T-helper 1 cell treated with Interleukin-12 subunit alpha and Interleukin-12 subunit beta and Interleukin-4 antibody, amounts not matched to agents 30 μg/mL and 1 μg/mL, for 36 hours (primary cell): ENCODE results near the gene C1orf210.

Source experiments
- H3K27ac Mint-ChIP-seq: one replicate; pipeline ENCODE4 v1.8.0; 2021; ENCODE audit warnings: mild to moderate bottlenecking, mixed read lengths
- H3K27me3 Mint-ChIP-seq: one replicate; pipeline ENCODE4 v1.8.0; 2021; ENCODE audit warnings: low read depth, mixed read lengths
- H3K36me3 Mint-ChIP-seq: one replicate; pipeline ENCODE4 v1.8.0; 2021; ENCODE audit warnings: low read depth, mixed read lengths
- H3K4me1 Mint-ChIP-seq: one replicate; pipeline ENCODE4 v1.8.0; 2021; ENCODE audit warnings: low read depth, mixed read lengths
- H3K4me3 Mint-ChIP-seq: one replicate; pipeline ENCODE4 v1.8.0; 2021; ENCODE audit warnings: mild to moderate bottlenecking, moderate library complexity, mixed read lengths
- H3K9me3 Mint-ChIP-seq: one replicate; pipeline ENCODE4 v1.8.0; 2021; ENCODE audit warnings: mixed read lengths

The C1orf210 gene

DNA sequence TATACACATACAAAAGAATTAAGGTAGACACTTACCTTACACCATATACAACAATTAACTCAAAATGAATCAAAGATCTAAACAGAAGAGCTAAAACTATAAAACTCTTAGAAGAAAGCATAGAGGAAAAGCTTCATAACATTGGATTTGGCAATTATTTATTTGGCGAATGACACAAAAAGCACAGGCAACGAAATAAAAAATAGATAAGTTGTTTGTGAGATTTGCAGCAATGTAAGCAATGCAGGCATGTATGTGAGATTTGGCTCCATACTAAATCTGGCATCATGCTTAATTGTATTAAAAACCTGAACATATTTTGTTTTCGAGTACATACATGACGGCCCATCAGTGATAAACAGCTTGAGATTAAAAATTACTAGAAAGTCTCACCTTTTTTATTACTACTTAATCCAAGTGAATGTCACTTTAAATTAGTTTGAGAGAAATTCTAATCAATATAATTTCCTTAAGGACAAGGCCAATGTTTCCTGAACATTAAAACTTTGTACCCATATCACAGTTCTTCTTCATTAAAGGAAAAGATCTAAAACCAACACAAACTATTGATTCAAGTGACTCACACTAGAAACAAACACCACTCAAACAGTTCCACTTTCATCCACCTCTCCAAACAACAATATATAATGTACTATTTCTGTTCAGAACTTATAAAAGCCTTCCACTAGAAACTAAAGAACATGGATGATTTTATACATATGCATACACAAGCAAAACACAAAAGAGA is 38.7 kb downstream of the C1orf210 start:
- H3K4me1 Mint-ChIP-seq, result no peaks in the 10 kb centered on the region
- no peaks in the 10 kb centered on the region for H3K36me3 Mint-ChIP-seq
- H3K4me3 Mint-ChIP-seq, result no peak overlapping the region
- H3K27me3 Mint-ChIP-seq, result peaks cover 29% of the 10 kb centered on the region
- no peak overlapping the region for H3K27ac Mint-ChIP-seq
- peaks cover 9% of the 10 kb centered on the region for H3K9me3 Mint-ChIP-seq

DNA sequence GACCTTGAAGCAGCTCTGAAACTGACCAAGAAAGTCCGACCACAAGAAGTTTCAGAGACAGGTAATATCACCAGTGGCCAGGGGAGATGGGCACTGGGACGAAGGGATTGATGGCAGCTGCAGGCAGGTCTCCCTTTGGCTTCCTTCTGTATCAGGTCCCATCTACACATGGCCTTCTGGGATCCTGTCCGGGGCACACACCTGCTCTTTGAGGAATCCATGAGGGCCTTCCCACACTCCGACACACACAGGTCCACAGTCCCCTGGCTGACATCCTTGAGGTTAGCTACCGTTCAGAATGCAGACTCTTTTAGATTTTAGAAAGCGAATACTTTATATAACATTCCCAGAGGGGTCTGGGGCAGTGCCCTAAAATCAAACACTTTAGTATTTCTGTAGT is 42.1 kb downstream of the C1orf210 start:
- no peaks in the 10 kb centered on the region for H3K36me3 Mint-ChIP-seq
- no peak overlapping the region for H3K27ac Mint-ChIP-seq
- peaks cover 10% of the 10 kb centered on the region for H3K4me1 Mint-ChIP-seq
- H3K4me3 Mint-ChIP-seq, result no peak overlapping the region
- H3K9me3 Mint-ChIP-seq, result peaks cover 14% of the 10 kb centered on the region
- peaks cover 14% of the 10 kb centered on the region for H3K27me3 Mint-ChIP-seq

DNA sequence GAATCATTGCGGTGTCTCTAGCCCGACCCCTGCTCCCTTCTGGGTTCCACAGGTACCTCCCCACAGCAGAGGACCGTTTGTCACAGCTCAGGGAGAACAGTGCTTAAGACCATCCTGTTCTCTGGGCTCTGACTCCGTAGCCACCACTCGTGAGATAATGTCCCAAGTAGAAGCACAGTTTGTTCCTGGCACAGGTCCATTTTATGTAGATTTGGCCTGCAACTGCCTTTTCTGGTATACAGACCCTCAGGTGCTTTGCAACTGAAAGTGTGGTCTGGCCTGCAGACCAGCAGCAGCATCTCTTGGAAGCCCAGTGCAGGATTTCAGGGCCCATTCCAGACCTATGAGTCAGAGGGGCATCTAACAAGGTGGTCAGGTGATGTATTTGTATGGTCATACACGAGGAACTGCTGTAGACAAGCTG is 44.0 kb downstream of the C1orf210 start:
- H3K4me3 Mint-ChIP-seq, result no peak overlapping the region

DNA sequence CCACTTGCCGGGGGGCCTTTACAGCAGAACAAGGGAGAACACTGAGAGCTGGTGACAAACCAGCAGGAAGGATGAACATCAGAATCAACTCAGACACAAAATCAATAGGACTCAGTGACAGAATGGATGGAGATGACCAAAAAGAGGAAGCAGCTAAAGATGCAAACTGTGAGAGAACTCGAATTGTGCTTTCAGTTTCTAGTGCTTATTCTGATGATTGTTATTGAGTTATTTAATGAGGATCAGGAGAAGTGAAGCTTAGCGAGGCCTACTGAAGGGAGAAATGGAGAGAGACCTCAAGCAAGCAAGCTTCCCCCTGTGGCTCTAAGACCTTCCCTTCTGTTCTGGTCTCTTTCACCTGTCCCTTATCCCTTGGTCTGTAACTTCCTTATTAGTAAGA is 45.9 kb downstream of the C1orf210 start:
- Mint-ChIP-seq H3K36me3 (no peaks in the 10 kb centered on the region), H3K27ac (no peak overlapping the region), H3K4me3 (no peak overlapping the region), H3K27me3 (no peaks in the 10 kb centered on the region), H3K9me3 (peaks cover 5% of the 10 kb centered on the region), H3K4me1 (peaks cover 12% of the 10 kb centered on the region)

More for the DNA sequence above, 44.0 kb downstream of the C1orf210 start:
- H3K27me3 Mint-ChIP-seq, result peaks cover 10% of the 10 kb centered on the region
- peaks cover 5% of the 10 kb centered on the region for H3K9me3 Mint-ChIP-seq
- peaks cover 12% of the 10 kb centered on the region for H3K4me1 Mint-ChIP-seq
- H3K27ac Mint-ChIP-seq, result no peak overlapping the region
- no peaks in the 10 kb centered on the region for H3K36me3 Mint-ChIP-seq

DNA sequence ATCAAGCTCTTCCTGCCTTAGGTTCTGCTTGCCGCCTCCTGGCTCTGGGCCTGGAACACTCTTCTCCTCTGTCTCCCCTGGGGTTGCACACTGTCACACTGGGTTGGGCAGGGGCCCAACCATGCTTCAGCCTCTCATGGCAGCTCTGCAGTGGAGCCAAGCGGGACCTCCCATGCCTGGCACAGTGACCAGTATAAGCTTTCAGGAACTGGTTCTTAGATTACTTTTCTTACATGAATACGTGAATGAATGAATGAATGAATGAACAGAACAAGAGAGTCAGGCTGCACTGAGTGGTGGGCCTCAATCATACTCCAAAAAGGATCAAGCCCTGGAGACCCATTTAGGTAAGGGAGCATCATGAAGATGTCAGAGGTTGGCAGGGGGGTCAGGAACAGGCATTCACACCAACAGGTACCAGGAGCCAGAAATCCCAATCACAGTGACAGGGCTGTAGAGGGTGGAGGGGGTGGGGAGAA is 46.4 kb downstream of the C1orf210 start:
- Mint-ChIP-seq H3K4me1 (peaks cover 12% of the 10 kb centered on the region), H3K36me3 (no peaks in the 10 kb centered on the region), H3K4me3 (no peak overlapping the region), H3K9me3 (peaks cover 5% of the 10 kb centered on the region), H3K27ac (no peak overlapping the region), H3K27me3 (no peaks in the 10 kb centered on the region)

DNA sequence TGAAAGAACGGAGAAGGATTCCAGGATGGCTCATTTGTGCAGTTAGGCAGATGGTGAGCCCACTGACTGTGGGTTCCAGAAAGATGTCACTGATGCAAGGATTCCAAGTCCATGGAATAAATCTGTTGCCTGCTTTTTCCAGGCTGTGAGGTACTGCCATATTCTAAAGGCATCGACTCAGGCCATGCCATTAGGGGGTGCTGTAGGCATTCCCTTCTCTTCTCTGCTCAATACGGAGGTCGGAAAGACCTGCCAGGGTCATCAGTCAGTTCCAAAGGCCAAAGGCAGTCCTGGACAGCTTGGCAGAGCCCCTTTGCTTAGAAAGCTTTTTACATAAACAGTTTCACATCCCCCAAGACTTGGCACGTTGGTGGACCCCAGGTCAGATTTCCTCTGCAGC is 47.3 kb downstream of the C1orf210 start:
- Mint-ChIP-seq H3K27ac (no peak overlapping the region), H3K36me3 (no peaks in the 10 kb centered on the region), H3K4me1 (peaks cover 12% of the 10 kb centered on the region), H3K27me3 (no peaks in the 10 kb centered on the region), H3K4me3 (no peak overlapping the region), H3K9me3 (peaks cover 5% of the 10 kb centered on the region)

DNA sequence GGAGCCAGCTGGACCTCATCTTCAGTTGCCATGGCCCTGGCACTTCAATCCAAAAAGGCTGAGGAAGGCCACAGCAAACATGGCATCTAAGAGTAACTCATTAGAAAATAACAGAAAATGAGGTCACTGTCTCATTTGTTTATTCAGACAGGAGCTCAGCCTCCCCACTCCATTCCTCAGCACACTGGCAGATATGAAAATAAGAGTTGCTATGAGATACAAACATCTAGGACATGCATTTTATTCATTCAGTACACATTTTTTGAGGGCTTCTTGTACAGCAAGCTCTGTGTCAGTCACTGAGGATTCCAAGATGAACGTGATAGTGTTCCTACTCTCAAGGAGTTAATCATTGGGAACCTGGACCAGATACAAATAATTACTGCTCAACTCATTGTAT is 48.3 kb downstream of the C1orf210 start:
- no peak overlapping the region for H3K27ac Mint-ChIP-seq

DNA sequence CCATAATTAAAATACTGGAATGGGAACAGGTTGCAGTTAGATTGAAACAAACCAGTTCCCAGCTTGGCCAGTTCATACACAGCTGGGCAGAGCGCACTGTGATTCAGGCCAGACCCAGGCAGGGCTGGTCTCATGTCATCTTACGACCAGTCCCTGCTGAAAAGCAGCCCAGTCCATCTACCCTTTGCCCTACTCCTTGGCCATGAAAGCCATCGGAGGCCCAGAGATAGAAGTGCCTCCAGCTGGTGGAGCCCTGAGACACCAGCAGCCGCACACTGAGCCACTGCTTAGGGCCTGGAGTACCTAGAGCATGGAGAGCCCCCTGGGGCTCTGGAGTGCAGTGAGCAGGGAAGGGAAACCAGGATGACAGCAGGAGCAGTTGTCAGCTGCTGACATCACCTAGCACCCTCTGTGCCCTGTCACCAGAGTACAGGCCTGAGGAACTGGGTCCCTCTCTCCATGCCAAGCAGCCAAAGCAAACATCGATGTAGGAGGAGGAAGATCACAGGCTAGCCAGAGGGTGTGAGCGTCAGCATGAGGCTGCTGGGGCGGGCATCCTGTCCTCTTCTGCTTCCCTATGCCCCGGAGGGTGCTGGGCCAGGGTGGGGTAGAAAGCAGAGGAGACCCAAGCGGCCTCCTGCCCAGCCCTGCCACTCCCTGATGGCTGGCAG is 49.8 kb downstream of the C1orf210 start:
- Mint-ChIP-seq H3K36me3 (no peaks in the 10 kb centered on the region), H3K4me1 (peaks cover 12% of the 10 kb centered on the region), H3K4me3 (no peak overlapping the region), H3K27ac (no peak overlapping the region), H3K9me3 (peaks cover 4% of the 10 kb centered on the region), H3K27me3 (peaks cover 1% of the 10 kb centered on the region)

More for the DNA sequence above, 48.3 kb downstream of the C1orf210 start:
- peaks cover 12% of the 10 kb centered on the region for H3K4me1 Mint-ChIP-seq
- no peaks in the 10 kb centered on the region for H3K36me3 Mint-ChIP-seq
- no peak overlapping the region for H3K4me3 Mint-ChIP-seq
- peaks cover 5% of the 10 kb centered on the region for H3K9me3 Mint-ChIP-seq
- no peaks in the 10 kb centered on the region for H3K27me3 Mint-ChIP-seq

DNA sequence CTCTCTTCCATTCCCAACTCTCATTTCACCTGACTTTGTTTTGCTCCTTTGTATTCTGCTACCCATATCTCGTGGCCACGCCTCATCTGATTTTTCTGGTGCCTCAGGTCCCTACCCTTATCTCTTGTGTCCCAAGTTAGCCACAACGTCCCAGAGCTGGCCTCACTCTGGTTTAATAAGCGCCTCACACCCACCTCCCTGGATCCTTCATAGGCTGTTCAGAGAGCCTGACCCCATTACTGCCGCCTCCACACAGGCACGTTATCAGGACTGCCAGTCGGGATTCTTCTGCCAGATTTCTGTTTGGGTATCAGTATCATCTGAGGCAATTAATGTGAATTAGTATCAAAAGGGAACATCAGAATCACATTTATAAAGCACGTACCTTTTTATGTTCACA is 50.3 kb downstream of the C1orf210 start:
- peaks cover 12% of the 10 kb centered on the region for H3K4me1 Mint-ChIP-seq
- peaks cover 4% of the 10 kb centered on the region for H3K27me3 Mint-ChIP-seq
- H3K36me3 Mint-ChIP-seq, result no peaks in the 10 kb centered on the region
- no peak overlapping the region for H3K4me3 Mint-ChIP-seq
- no peaks in the 10 kb centered on the region for H3K9me3 Mint-ChIP-seq
- H3K27ac Mint-ChIP-seq, result no peak overlapping the region

DNA sequence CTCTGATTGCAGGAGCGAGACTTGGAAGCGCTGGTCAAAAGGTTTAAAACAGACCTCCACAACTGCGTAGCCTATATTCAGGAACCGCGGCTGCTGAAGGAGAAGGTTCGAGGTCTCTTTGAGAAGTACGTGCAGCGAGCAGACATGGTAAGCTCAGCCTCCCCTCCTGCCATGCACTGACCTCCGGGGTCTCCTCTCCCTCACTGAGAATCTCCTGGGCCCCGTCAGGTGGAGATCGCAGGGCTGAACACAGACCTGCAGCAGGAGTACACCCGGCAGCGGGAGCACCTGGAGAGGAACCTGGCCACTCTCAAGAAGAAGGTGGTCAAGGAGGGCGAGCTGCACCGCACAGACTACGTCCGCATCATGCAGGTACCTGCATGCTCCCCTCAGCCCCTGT is 51.1 kb downstream of the C1orf210 start:
- no peak overlapping the region for H3K27ac Mint-ChIP-seq
- no peaks in the 10 kb centered on the region for H3K36me3 Mint-ChIP-seq
- peaks cover 4% of the 10 kb centered on the region for H3K27me3 Mint-ChIP-seq
- no peaks in the 10 kb centered on the region for H3K9me3 Mint-ChIP-seq
- H3K4me1 Mint-ChIP-seq, result peaks cover 6% of the 10 kb centered on the region
- H3K4me3 Mint-ChIP-seq, result no peak overlapping the region

DNA sequence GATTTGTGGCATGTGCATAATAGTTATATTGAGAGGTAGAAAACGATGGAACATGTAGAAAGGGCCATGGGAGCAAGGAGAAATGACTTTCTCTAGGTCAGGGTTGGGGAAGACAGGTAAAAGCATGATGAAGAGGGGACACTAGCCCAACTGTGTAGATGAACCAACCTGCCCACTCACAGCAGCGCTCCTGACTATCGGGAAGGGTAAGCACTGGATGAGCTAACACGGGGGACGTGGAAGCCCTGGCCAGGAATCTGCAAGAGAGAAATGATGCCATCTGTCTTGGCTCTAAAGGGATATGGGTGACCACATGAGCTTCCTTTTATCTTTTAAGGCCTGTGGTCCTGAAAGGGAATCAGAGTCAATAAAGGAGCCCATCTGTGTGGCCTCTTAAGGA is 51.8 kb downstream of the C1orf210 start:
- Mint-ChIP-seq H3K9me3 (no peaks in the 10 kb centered on the region), H3K4me3 (no peak overlapping the region), H3K27ac (no peak overlapping the region), H3K4me1 (peaks cover 3% of the 10 kb centered on the region), H3K27me3 (peaks cover 4% of the 10 kb centered on the region), H3K36me3 (no peaks in the 10 kb centered on the region)

DNA sequence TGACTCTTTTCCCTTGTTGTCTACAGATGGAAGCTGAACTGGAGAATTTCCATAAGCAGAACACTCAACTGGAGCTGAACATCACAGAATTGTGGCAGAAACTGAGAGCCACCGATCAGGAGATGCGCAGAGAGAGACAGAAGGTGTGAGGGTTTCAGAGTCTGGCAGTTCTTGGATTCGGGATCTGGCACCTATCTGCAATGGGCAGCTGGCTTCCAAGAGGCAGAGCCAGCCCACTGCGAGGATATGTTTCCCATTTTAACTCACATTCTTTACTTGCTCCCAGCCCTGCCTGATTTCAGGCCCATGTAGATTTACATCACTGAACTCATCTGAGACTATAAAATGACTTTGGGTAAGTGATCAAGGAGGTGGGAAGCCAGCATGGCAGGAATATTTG is 52.9 kb downstream of the C1orf210 start:
- Mint-ChIP-seq H3K4me1 (no peaks in the 10 kb centered on the region), H3K27ac (no peak overlapping the region), H3K9me3 (no peaks in the 10 kb centered on the region), H3K36me3 (no peaks in the 10 kb centered on the region), H3K4me3 (no peak overlapping the region), H3K27me3 (peaks cover 4% of the 10 kb centered on the region)

DNA sequence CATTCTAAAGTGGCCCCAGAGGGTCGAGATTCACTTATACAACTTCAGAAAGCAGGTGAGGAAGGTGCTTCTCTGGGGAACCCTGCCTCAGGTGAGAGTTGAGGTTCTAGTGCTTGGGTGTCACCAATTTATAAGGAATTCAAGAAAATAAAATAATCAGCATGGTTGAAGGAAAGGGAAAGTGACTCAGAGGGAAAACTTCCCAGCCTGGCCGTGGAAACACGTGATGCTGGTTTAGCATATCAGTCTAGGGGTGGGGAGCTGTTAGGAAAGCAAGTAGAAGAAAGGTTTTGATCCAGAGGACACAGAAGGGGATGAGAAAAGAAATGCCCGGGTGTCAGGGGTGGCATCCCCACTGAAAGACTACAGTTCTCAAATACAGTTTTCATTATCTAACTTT is 53.3 kb downstream of the C1orf210 start:
- Mint-ChIP-seq H3K36me3 (no peaks in the 10 kb centered on the region), H3K9me3 (no peaks in the 10 kb centered on the region), H3K27ac (no peak overlapping the region), H3K4me3 (no peak overlapping the region), H3K4me1 (no peaks in the 10 kb centered on the region), H3K27me3 (peaks cover 4% of the 10 kb centered on the region)
